Esophagus mucosa (tissue), 1 donor: ENCODE data around the gene MROH2B. TPM values are rescaled to one million over a fixed set of nuclear protein-coding genes. Genes with fewer than 3 reads are reported as not detected.

Experiments used
- ATAC-seq: fragments of 200-7000 bp; cut with Tn5 transposase; one replicate; pipeline ENCODE4 v1.9.1; 2020
- total RNA-seq: library from RNA; stranded (reverse); gene quantifications from one replicate; pipeline ENCODE4 v1.2.4, GENCODE V29; 2023
- donor health status: DM: yes; HTN: yes; CAD: no.

MROH2B gene
- total RNA-seq, 1 donor from 2014 or later, result not detected

- ATAC-seq, result no peak
Measured at GRCh38 chr5:41012318-41012717, 58.8 kb downstream of the MROH2B start.

GRCh38 chr5:41010572-41010971 lies 60.6 kb downstream of the MROH2B start:
- no peak for ATAC-seq

GRCh38 chr5:41009232-41009631 lies 61.9 kb downstream of the MROH2B start:
- no peak for ATAC-seq

- ATAC-seq, result no peak
Measured at GRCh38 chr5:41004931-41005330, 66.2 kb downstream of the MROH2B start.

GRCh38 chr5:41003670-41004376 lies 67.3 kb downstream of the MROH2B start:
- no peak for ATAC-seq

DNA sequence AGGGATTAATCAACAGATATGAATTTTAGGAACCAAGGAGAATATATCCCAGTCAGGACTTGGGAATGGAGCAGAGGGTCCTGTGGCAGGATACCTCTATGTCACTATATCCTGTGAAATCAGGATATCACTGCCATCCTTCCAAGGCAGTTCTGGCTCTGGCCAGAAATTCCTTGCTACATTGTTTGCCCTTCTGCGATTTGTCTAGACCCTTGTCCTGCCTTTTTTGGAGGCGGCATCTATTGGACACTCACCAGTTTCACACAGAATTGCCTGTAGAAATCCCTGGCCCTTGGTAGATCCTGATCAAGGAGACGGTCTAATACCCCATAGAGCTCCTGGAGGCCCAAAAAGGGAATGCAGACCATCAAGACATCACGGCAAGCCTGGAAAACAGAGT lies 71.2 kb downstream of the MROH2B start:
- no peak for ATAC-seq

DNA sequence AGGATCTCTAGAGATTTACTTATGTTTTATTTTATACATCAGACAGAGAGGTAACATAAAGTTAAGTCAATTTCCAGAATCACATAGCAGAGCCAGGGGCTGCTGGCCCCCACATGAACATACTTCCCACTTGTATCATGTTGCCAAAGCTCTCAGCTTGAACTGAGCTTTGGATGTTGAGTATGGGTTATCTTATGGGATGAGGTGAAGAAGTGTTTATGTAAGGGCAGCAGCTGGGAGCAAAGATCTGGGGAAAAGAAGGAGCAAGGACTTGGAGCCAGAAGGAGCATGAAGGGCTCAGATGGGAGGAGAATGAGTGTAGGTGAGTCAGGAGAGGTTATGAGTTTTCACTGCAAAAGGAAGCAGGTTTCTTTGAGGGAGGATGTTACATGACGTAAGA lies 72.0 kb downstream of the MROH2B start:
- no peak for ATAC-seq

DNA sequence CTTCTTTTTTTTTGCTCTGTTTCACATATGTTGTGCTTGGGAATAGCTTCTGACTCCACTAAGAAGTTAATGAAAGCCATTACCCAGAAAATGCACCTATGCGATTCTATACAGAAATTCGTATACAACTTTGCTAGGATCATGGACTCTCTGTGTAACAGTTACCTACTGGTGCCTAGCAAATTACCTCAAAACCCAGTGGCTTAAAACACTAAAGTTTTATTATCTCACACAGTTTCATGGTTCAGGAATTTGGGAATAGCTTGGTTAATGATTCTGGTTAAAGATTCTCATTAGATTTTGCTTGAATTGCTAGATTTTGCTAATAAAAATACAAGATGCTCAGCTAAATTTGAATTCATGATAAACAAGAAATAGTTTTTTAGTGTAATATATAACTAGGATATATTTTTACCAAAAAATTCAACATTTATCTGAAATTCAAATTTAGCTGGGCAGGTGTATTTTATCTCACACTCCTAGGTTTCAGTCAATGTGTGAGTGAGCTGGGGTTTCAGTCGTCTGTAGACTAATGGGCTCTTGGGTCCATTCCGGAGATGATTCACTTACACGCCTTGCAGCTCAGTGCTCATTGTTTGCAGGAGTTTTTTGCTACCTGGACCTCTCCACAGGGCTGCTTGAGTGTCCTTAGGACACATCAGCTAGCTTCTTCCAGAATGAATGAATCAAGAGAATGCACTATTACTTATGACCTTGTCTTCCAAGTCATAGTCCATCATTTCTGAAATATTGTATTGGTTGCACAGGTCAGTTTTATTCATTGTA lies 75.1 kb downstream of the MROH2B start:
- no peak for ATAC-seq

DNA sequence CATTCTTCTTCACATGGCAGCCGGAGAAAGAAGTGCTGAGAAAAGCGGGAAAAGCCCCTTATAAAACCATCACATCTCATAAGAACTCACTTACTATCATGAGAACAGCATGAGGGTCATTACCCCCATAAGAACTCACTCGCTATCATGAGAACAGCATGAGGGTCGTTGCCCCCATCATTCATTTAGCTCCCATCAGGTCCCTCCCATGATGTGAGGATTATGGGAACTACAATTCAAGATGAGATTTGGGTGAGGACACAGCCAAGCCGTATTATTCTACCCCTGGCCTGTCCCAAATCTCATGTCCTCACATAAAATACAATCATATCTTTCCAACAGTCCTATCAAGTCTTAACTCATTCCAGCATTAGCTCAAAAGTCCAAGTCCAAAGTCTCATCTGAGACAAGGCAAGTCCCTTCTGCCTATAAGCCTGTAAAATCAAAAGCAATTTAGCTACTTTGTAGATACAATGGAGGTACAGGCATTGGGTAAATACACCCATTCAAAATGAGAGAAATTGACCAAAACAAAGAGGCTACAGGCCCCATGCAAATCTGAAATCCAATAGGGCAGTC lies 79.1 kb downstream of the MROH2B start:
- ATAC-seq, result no peak

DNA sequence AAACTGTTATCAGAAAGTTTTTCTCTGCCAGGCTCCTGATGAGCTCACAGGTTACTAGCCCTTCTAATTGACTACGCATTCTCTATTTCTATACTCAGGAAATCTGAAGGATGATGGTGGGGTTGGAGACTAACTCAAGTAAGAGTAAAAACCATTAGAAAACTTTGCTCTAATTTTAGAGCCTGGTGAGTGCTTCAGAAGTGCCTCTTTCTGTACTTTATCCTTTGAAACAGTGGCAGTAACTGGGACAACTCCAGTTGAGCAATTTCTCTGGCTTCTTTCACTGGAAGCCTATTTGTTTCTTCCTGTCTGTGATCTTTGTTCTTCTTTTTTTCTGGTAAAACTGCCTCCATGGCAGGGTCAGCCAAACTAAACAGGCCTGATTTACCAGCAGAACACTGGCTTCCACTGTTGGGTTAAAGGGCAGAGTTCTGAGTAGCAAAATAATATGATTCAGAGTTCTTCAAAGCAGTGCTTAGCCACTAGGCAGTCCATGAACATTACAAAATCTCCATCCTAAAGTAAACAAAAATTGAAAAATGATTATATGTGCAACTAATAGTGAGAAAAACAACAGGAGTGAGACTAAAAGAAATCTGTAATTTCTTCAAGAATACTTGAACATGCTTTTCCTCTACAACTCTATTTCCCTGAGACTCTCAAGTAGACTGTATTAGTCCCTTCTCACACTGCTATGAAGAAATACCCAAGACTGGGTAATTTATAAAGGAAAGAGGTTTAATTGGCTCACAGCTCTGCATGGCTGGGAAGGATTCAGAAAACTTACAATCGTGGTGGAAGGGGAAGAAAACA lies 79.8 kb downstream of the MROH2B start:
- ATAC-seq, result peak; percentile 62

- ATAC-seq, result no peak
Measured at GRCh38 chr5:40988746-40989510, 82.2 kb downstream of the MROH2B start.

GRCh38 chr5:40987349-40987748 lies 83.8 kb downstream of the MROH2B start:
- ATAC-seq, result no peak

DNA sequence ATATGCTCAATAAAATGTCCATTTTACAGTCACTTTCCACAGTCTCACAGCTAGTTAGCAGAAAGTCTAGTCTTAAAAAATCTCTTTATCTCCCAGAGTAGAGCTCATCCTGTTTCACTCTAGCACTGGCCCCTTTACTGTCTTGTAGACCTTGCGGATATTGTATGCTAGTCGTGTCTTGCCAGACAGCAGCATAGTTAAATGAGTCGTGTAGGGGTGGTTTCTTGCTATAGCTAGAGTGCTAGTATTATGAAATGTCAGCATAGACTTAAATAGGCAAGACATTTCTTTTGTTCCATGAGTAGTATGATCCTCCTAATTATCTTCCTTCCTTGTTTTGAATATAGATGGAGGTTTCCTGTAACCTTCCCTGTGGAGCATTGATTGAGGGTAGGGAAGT lies 84.5 kb downstream of the MROH2B start:
- no peak for ATAC-seq

GRCh38 chr5:40985501-40985900 lies 85.6 kb downstream of the MROH2B start:
- no peak for ATAC-seq

DNA sequence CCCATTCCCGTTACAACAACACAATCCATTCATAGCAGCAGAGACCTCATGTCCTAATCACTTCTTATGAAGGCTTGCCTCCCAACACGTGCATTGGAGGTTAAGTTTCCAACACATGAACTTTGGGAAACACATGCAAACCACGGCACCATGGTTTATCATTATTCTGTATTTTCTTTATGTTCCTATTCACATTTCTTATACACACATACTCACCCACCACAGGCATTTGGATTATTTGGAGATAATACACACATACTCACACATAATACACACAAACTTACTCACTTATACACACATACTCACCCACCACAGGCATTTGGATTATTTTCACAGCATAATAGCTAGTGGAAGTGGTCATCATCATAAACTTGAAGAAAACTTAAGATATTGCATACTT lies 86.3 kb downstream of the MROH2B start:
- ATAC-seq, result no peak

GRCh38 chr5:40983781-40984180 lies 87.4 kb downstream of the MROH2B start:
- ATAC-seq, result no peak

DNA sequence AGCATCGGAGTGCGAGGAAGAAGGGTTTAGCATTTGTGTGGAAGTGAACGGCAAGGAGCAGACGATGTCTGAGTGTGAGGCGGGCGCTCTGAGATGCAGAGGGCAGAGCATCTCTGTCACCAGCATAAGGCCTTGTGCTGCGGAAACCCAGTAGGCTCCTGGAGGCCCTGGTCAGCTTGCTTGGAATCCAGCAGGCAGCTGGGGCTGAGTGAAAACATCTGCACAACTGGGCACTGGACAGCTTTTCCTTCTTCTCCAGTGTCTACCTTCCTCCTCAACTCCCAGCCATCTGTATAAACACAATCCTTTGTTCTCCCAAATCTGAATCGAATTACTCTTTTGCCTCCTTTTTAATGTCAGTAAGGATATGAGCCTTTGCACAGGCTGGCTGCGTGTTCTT lies 89.7 kb downstream of the MROH2B start:
- ATAC-seq, result no peak

DNA sequence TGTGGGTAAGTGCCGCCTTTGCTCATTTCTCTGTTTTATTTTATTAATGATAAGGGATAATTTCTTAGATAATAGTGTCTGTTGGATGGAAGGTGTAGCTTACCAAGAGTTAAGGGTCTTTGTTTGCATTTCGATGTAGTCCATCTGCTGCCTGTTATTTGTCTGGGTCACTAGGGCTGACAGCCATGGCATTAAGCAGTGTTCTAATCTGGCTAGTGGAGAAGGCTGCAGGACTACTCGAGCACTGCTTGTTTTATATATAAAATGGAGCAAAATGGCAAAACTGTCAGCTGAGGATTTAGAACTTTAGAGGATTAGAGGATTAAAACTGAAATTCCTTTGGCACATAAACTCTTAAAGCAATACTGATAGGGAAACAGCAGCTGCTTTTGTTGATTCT lies 94.3 kb downstream of the MROH2B start:
- no peak for ATAC-seq

GRCh38 chr5:40976041-40976440 lies 95.1 kb downstream of the MROH2B start:
- no peak for ATAC-seq

- ATAC-seq, result no peak
Measured at GRCh38 chr5:40973364-40974004, 97.7 kb downstream of the MROH2B start.

GRCh38 chr5:40972434-40972833 lies 98.7 kb downstream of the MROH2B start:
- no peak for ATAC-seq
